GM19467 (cell line): ENCODE results near the gene CYP21A2.
"Not testable (repeated sequence)": the region's sequence is repeated elsewhere in the genome, so short reads cannot be mapped to it uniquely, and the experiment has no call there.

Experiments
- ATAC-seq: cut with Tn5 transposase; IDR thresholded peaks from one replicate; pipeline ENCODE4 v1.9.1; 2021; ENCODE audit warnings: mild to moderate bottlenecking, moderate library complexity; ENCODE audit not compliant: unreplicated experiment

Gene CYP21A2

GRCh38 chr6:32029553-32029952 lies 8.7 kb upstream of the CYP21A2 start:
- ATAC-seq, result not testable (repeated sequence)

GRCh38 chr6:32035283-32036013 lies 2.8 kb upstream of the CYP21A2 start:
- not testable (repeated sequence) for ATAC-seq

GRCh38 chr6:32037136-32037535 lies 1.1 kb upstream of the CYP21A2 start:
- ATAC-seq, result not testable (repeated sequence)

GRCh38 chr6:32038878-32039277 lies 663 bp downstream of the CYP21A2 start:
- ATAC-seq, result not testable (repeated sequence)

GRCh38 chr6:32039321-32040274 lies 1.4 kb downstream of the CYP21A2 start:
- not testable (repeated sequence) for ATAC-seq

GRCh38 chr6:32040299-32041049 lies 2.3 kb downstream of the CYP21A2 start:
- ATAC-seq, result not testable (repeated sequence)

GRCh38 chr6:32041050-32041321 lies 2.8 kb downstream of the CYP21A2 start:
- ATAC-seq, result not testable (repeated sequence)

- not testable (repeated sequence) for ATAC-seq
Measured at GRCh38 chr6:32041385-32041784, 3.2 kb downstream of the CYP21A2 start.

GRCh38 chr6:32042276-32042675 lies 4.1 kb downstream of the CYP21A2 start:
- not testable (repeated sequence) for ATAC-seq

GRCh38 chr6:32043589-32044380 lies 5.6 kb downstream of the CYP21A2 start:
- not testable (repeated sequence) for ATAC-seq

GRCh38 chr6:32044916-32045315 lies 6.7 kb downstream of the CYP21A2 start:
- not testable (repeated sequence) for ATAC-seq

GRCh38 chr6:32045811-32046449 lies 7.7 kb downstream of the CYP21A2 start:
- ATAC-seq, result no peak

GRCh38 chr6:32046450-32047083 lies 8.4 kb downstream of the CYP21A2 start:
- no peak for ATAC-seq

GRCh38 chr6:32047084-32047478 lies 8.9 kb downstream of the CYP21A2 start:
- ATAC-seq, result no peak

GRCh38 chr6:32047539-32047854 lies 9.3 kb downstream of the CYP21A2 start:
- ATAC-seq, result no peak

GRCh38 chr6:32047855-32048766 lies 9.9 kb downstream of the CYP21A2 start:
- ATAC-seq, result no peak

GRCh38 chr6:32049149-32049548 lies 10.9 kb downstream of the CYP21A2 start:
- not testable (repeated sequence) for ATAC-seq

- ATAC-seq, result not testable (repeated sequence)
Measured at GRCh38 chr6:32049736-32050135, 11.5 kb downstream of the CYP21A2 start.

- no peak for ATAC-seq
Measured at GRCh38 chr6:32050562-32050961, 12.3 kb downstream of the CYP21A2 start.
